ENCODE data around the gene COMMD7.

The COMMD7 gene

DNA sequence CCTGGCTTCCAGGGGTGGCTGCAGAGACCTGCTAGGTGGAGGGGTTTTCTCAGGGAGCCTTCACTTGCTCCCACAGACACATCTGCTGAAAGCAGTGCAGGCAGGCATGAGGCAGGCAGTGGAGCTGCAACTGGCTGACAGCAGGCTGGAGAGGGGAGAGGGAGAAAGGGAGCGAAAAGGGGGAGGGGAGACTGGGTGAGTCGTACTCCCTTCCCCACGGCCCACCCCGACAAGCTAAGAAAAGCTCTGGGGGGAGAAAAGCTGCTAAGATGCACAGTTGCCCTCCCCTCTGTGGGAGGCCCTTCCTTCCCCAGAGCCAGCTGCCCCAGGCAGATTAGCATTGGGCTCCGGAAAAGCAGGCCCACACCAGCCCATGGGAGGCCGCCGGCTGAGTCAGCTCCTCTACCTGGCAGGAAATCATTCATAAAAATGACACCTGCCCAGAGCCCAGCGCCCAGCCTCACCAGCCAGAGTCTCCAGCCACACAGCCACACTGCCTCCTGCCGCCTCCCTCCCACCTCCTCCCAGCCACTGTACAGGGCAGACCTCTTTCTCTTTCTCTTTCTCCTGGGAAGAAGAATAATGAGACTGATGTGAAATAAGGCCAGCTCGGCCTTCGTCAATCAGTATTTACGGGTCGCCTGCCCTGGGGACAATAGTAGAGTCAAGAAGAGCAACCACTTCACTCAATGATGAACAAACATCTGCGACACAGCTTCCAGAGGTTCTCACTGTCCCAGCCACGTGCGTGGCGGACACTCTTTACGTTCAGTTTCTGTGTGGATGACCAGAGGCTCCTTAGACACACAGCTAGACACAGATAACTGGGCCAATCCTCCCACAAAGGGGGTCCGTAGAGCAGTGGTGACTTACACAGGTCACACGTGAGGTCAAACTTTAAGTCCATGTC lies 61.8 kb downstream of the COMMD7 start:
- in situ Hi-C loops (cut with HindIII; ENCODE audit: low sequenced_read_pairs) = no loop called here

DNA sequence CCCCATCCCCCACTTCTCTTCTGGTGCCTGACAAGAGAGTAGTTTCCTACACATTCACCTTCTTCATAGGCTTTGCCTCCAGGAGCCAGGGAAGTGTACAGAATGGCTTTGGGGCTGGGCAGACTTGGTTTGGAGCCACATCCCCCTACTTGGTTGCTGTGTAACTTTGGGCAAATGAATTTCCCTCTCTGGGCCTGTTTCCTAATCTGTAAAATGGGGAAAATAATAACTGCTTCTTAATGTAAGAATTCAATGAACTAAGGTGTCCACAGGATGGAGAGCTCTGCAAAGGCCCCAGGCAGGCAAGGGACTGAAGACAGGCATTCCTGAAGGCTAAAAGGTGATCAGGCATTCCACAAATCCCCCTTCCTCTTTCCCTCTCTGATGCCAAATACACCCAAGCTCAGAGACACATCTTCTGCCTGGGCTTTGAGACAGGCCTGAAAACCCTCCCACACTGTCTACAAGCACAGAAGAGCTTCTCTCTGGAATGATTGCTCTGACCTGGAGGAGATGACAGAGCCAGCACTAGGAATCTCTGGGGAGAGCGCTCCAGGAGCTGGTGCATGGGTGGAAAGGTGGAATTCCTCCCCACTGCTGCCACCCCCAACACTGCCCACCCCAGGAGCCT lies 62.6 kb downstream of the COMMD7 start:
- in situ Hi-C loops (cut with HindIII; ENCODE audit: low sequenced_read_pairs) = no loop called here

DNA sequence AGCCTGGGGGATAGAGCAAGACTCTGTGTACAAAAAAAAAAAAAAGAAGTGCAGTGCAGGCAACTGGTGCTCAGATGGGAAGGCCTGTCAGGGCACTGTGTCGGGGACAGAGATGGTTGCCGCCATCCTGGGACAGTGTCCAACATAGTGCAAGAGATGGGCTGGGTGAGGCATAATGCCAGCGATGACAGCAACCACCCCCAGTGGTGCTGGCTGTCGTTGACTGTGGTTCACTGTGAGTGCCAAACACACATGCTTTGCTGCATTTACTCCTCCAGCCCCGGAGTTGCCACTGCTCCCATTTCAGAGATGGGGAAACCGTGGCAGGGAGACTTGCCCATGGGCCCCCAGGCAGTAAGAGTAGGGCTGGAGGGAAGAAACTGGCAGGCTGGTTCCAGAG lies 64.3 kb downstream of the COMMD7 start:
- in situ Hi-C loops (cut with HindIII; ENCODE audit: low sequenced_read_pairs) = no loop called here

DNA sequence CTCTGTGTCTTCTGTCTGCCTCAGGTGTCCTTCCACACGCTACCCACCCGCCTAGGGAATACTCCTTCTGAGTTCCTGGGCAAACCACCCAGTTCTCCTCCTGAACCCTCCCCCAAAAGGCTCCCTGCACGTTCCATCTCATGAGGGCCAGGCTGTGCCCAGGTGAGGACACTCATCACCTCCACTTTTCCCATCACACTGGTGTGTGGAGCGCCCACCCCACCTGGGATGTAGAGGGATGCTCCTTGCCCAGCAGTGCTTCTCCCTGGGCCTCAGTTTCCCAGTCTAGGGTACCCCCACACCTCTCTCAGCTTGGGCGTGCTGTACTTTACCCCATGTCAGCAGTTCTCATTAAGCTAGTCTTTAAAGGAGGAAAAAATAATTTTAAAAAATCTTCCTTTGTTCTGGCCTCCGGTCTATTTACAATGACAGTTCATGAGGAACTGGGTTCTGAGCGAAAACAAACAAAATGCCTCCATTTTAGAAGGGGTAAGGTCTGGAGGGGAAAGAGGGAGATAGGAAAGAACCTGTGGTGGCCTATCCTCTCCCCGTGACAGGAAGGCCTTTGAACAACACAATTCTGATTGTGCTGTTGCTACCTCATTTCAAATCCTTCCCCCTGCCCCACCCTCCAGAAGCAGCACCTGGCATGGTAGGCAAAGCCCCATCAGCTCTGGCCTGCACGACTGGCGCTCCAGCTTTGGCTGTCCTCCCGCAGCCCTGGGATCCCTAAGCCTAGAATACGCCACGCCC lies 67.9 kb downstream of the COMMD7 start:
- in situ Hi-C loops (cut with HindIII; ENCODE audit: low sequenced_read_pairs) = no loop called here

DNA sequence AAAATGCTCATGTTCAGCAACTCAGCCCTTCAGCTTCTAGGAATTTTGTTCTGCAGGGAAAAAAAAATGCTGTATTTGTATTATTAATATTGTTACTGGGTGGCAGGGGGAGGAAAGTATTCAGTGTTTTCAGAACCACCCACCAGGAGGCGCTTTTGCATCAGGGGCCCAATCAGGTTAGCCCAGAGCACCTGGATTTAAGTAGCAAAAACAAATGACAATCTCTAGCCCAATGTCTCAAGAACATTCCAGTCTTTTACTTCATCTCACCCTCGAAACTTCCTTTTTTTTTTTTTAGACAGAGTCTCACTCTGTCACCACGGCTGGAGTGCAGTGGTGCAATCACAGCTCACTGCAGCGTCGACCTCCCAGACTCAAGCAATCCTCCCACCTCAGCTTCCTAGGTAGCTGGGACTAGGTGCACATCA lies 68.9 kb downstream of the COMMD7 start:
- in situ Hi-C loops (cut with HindIII; ENCODE audit: low sequenced_read_pairs) = no loop called here

DNA sequence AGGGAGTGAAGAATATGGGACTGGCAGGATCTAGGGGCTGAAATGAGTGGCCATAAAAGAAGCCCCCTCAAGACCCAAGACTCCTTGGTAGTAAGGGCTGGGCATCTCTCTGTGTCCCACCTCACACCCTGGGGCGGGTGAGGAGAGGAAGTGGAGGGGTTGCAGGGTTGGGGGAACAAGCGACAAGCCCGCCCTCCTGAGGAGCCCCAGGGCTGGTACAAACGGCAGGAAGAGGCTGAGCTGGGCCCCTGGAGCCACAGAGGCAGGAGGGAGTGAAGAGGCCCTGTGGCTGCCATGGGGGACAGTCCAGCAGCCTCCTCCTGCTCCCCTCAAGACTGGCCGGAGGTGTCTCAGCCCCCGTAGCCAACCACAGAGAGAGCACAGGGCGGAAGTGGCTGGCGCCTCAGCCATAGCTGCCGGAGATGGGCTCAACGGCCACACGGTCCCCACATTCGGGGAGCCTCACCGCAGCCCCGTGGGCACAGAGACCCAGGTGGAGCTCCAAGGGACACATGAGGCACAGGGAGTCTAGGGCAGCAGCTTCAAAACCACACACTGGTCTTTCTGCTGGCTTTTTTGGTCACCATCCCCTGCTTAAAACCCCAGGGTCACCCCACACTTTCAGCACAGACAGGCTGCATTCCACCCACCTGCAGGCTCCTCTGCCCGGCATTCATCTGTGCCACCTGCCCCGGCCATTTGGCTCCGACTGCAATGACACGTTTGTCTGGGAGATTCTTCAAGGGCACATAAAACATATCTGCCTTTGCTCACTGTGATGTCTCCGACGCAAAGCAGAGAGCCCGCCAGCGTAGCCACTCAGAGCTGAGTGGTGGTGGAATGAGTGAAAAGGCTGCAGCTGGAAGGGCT lies 70.0 kb downstream of the COMMD7 start:
- in situ Hi-C loops (cut with HindIII; ENCODE audit: low sequenced_read_pairs) = no loop called here

DNA sequence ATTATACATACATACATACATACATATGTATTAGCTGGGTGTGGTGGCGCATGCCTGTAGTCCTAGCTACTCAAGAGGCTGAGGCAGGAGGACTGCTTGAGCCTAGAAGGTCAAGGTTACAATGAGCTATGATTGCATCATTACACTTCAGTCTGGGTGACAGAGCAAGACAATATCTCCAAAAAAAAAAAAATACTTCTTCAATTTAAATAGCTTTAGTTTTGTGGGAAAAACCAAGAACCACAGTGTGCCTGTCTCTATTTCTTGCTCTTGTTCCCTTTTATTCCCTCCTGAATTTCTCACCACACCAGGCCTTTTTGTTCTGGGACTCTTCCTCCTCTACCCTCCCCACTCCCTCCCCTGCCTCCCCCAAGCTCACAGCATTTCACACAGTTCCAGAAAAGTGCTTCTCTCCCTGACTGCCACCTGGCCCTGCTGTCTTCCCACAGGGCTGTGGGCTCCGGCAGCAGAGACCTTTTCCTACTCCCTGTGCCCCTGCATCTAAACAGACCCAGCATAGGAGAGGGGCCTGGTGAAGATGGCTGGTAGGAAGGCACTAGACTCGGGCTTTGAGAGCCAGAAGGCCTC lies 70.8 kb downstream of the COMMD7 start:
- in situ Hi-C loops (cut with HindIII; ENCODE audit: low sequenced_read_pairs) = no loop called here

DNA sequence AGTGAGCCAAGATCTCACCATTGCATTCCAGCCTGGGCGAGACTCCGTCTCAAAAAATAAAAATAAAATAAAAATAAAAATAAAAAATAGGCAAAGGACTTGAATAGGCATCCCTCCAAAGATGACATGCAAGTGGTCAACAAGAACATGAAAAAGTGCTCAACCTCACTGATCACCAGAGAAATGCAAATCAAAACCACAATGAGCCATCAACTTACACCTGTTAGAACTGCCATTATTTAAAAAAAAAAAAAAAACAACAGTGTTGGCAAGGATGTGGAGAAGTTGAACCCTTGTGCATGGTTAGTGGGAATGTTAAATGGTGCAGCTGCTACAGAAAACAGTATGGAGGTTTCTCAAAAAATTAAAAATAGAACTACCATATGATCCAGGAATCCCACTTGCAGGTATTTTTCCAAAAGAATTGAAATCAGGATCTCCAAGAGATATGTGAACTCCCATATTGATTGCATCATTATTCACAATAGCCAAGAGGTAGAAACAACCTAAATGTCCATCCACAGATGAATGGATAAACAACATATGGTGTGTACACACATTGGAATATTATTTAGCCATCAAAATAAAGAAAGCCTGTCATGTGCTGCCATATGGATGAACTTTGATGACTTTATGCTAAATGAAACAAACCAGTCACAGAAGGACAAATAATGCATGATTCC lies 72.4 kb downstream of the COMMD7 start:
- in situ Hi-C loops (cut with HindIII; ENCODE audit: low sequenced_read_pairs) = no loop called here

DNA sequence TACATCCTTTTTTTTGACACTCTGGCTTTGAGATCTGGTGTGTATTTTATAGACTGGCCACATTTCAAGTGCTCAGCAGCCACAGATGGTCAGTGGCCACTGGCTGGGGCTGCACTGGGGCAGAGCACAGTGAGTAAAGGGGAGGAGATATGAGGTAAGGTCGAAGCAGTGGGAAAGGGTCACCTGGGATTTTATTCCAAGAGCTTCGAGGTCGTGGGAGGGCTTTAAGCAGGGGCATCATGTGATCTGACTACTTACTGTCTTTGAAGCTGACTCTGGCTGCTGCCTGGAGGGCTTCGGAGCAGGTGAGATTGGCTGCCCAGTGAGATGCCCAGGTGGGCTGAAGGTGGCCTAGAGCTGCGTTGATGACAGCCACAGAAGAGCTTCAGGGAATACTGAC lies 76.2 kb downstream of the COMMD7 start:
- in situ Hi-C loops (cut with HindIII; ENCODE audit: low sequenced_read_pairs) = no loop called here

DNA sequence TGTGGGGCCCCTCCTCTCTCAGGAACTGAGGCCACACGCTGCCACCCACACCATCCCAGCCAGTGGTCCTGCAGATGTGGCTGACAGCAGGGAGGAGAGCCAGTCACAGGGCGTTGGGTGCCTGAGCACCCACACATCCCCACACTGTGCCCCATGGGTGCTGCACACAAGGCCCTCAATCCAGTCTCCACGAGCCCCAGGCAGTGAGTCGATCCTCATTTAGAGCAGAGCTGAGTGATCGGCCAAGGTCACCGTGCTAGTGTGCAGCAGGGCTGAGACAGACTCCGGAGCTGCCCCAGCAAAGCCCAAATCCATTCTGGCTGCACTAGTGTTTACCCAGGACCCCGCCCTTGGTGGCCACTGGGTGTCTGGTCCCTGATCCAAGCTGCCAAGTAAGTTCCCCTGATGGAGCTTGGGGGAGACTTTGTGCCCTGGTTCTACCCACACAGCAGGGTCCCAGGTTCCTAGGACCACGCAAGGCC lies 78.5 kb downstream of the COMMD7 start:
- in situ Hi-C loops (cut with HindIII; ENCODE audit: low sequenced_read_pairs) = no loop called here

DNA sequence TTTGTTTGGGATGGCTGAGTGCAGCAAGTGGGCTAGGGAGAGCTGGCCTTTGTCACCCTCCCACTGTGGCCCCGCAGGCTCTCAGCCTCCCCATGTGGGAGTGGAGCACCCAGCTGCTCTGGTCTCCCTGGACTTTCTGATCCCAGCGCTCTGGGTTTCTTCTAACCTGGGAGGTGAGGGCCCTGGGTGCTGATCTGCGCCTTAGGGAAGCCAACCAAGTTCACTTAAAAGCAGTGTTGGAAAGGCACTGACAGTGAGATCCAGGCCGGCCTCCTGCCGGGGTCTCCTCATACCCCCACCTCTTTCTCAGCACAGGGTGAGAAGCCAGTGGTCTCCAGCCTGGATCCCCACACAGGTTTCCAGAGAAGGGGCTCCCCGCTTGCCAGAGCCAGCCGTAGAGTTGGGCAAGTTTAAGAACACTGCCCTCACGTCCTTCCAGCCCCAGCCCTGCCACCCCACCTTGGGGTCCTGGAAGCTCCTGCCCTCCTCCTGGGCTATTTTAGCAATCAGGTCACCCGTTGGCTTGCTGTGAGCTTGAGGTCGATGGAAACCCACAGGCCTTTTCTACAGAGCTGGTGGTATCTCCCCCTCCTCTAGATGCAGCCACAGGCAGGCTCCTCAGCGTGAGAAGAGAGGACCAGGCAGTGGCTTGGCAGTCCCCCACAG lies 79.1 kb downstream of the COMMD7 start:
- in situ Hi-C loops (cut with HindIII; ENCODE audit: low sequenced_read_pairs) = no loop called here

DNA sequence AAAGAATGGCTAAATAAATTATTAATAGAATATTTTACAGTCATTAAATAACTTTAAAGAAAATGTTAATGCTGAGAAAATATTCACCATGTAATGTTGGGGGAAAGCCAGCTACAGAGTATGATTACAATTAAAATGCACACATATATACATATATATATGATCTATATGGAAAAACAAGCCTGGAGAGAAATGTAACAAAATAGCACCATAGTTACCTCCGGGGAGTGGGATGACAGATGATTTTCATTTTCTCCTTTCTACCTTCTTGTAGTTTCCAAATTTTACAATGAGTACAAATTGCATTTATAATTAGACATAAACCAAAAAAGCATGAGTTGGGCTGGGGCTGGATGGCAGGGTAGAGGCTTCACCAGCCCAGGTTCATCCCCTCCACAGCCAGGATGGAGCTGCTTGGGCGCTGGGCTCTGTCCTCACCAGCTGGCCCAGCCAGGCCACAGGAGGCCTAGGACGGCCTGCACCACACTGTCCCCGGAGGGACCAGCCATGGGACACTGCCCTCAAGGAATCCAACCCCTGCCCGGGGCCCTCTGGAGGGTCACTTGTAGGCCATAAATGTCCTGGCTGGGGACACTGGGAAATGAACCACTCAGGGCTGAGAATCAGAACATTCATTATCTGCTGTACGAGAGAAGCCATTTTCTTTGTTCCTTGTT lies 79.8 kb downstream of the COMMD7 start:
- in situ Hi-C loops (cut with HindIII; ENCODE audit: low sequenced_read_pairs) = no loop called here

DNA sequence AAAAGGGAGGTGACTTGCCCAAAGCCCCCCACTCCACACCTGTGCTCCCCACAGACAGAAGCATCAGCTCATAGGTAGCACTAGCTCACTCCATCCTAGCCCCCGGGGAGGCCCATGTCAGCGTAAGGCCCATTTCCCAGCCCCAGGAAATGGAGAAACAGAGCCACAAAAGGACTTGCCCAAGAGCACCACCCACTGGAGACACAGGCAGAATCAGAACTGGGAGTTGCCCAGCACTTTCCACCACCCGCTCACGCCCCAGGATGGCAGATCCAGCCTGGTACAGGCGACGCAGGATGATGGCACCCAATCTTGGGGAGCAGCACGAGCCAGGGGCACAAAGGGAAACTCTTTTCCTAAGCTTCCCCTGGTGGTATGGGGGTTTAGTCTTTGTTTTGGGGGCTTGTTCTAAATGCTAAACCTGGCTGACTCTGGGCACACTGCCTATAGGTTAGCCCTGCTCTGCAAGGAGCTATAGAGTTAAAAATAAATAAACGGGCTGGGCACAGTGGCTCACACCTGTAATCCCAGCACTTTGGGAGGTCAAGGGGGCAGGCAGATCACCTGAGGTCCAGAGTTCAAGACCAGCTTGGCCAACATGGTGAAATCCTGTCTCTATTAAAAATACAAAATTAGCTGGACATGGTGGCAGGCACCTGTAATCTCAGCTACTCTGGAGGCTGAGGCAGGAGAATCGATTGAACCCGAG lies 81.3 kb downstream of the COMMD7 start:
- in situ Hi-C loops (cut with HindIII; ENCODE audit: low sequenced_read_pairs) = no loop called here

DNA sequence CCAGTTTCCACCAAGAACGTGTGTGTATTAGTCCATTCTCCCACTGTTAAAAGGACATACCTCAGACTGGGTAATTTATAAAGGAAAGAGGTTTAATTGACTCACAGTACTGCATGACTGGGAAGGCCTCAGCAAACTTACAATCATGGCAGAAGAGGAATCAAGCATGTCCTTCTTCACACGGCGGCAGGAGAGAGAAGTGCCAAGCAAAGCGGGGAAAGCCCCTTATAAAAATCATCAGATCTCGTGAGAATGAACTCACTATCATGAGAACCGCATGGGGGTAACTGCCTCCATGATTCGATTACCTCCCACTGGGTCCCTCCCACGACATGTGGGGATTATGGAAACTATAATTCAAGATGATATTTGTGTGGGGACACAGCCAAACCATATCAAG lies 82.6 kb downstream of the COMMD7 start:
- in situ Hi-C loops (cut with HindIII; ENCODE audit: low sequenced_read_pairs) = no loop called here

DNA sequence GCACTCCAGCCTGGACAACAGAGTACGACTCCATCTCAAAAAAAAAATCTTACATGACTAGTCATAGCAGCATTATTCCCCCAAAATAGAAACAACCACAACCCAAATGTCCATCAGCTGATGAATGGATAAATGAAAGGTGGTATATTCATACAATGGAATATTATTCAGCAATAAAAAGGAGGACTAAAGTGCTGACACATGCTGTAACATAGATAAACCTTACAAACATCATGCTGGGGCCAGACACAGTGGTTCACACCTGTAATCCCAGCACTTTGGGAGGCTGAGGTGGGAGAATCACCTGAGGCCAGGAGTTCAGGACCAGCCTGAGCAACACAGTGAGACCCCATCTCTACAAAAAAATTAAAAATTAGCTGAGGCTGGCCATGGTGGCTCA lies 86.4 kb downstream of the COMMD7 start:
- in situ Hi-C loops (cut with HindIII; ENCODE audit: low sequenced_read_pairs) = no loop called here

DNA sequence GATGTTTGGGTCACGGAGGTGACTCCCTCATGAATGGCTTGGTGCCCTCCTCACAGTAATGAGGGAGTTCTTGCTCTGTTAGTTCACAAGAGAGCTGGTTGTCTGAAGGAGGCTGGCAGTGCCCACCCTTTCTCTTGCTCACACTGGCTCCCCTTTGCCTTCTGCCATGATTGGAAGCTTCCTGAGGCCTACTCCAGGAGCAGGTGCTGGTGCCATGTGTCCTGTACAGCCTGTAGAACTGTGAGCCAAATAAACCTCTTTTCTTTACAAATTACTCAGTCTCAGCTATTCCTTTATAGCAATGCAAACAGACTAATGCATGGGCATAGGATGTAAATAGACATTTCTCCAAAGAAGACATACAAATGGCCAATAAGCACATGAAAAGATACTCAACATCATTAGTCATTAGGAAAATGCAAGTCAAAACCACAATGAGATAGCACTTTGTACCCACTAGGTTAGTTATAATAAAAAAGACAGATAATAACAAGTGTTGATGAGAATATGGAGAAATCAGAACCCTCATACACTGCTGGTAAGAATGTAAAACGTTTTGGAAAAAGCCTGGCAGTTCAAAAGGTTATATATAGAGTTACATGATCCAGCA lies 87.3 kb downstream of the COMMD7 start:
- in situ Hi-C loops (cut with HindIII; ENCODE audit: low sequenced_read_pairs) = no loop called here

DNA sequence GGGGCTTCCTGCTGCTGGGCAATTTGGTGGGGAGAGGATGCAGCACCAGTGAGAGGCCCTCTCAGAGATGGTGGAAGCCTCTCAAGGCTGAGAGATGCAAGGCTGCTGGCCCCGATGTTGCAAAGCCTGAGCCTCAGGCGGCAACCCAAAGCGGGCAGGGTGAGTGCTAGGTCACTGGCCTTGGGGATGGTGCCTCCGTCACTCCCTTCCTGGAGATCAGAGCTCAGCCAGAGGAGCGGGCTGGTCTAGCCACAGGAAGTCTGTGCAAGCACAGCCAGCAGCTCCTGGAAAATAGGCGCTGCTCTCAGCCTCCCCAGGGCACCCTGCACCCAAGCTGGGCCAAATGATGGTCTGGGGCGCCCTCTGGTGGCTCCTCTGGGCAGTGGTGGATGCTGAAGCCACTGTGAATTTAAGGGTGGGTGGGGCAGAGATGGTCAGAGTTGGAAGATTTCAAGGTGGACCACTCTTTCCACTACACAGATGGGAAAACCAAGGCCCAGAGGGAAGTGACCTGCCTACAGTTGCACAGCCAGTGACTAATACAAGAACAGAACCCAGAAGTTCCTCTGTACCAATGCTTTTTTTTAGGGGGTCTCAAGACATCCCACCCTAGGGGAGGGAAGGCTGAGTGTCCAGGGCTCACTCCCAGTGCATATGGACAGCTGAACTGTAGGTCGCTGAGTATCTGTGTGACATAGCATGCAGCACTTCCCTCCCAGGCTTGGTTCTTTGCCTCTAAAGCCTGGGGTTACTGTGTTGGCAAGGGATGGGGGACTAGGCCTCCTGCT lies 90.3 kb downstream of the COMMD7 start:
- in situ Hi-C loops (cut with HindIII; ENCODE audit: low sequenced_read_pairs) = no loop called here

Data from DLD1 (cell line).